Activated naive CD8-positive, alpha-beta T cell treated with anti-CD3 and anti-CD28 coated beads, Interleukin-2, amount 50 U/mL, for 16 hours (primary cell): ENCODE measurements around the gene MISFA.
"Not testable (repeated sequence)": the region's sequence is repeated elsewhere in the genome, so short reads cannot be mapped to it uniquely, and the experiment has no call there.

ENCODE experiments used
- DNase-seq: peaks from one replicate; pipeline ENCODE4 v3.0.0-alpha.2; 2020; ENCODE audit warnings: low read depth, low spot score

MISFA gene

DNA sequence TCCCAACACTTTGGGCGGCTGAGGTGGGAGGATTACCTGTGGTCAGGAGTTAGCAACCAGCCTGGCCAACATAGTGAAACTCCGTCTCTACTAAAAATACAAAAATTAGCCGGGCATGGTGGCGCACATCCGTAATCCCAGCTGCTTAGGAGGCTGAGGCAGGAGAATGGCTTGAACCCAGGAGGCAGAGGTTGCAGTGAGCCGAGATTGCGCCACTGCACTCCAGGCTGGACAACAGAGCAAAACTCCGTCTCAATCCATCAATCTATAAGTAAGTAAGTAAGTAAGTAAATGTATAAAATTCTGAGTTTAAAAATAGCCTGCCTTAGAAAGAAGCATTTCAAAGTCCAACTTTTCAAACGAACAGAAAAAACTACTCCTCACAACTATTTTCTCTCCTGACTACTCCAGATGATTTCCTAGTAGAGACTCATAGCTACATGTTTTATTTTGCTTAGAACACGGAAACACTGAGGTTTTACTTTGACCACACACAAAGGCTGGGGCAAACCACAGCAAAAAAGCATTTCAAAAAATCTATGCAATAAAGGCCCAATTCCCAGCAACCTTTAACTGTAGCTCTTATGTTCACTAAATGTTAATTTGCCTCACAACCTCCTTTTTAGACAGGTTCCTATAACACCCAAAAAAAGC is 18.2 kb downstream of the MISFA start:
- no peak for DNase-seq

DNA sequence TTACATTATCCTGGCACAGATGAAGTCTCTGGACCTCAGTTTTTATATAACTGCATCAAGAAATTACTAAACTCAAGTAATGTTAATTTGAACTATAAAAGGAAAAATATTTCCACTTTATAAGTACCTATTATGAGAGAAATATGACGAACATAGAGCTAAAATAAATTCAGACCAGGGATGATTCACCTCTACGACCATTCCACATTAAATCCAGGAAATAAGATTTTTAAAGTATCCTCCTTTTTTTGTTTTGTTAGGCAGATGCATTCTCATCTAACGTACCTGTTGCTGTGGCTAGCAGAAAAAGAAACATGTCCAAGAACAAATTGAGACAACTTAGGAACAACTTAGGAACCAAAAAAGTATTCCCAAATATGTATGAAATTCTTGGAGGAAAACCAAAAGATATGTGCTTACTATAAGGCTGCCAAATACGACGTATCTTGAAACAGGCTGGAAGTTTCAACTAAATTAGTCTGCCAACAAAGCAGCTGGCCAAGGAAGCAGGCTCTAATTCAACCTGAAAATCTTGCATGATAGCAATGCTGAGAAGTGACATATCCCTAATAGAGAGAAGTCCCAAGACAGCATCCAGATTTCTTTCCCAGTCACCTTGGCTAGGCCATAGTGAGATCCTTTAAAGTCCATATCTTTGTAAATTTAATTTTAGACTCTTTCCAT is 18.9 kb downstream of the MISFA start:
- DNase-seq: no peak

DNA sequence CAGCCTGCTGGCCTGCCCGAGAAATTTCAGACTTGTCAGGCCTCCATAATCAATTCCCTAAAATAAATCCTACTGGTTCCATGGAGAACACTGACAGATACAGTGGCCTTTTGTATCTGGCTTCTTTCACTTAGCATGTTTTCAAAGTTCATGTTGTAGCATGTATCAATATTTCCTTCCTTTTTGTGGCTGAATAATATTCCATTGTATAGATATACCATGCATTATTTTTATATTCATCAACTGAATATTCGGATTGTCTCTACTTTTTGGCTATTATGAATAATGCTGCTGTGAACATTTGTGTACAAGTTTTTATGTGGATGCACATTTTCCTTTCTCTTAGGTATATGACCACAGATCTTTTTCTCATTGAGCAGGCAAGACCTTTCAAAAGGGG is 24.1 kb downstream of the MISFA start:
- DNase-seq: no peak

DNA sequence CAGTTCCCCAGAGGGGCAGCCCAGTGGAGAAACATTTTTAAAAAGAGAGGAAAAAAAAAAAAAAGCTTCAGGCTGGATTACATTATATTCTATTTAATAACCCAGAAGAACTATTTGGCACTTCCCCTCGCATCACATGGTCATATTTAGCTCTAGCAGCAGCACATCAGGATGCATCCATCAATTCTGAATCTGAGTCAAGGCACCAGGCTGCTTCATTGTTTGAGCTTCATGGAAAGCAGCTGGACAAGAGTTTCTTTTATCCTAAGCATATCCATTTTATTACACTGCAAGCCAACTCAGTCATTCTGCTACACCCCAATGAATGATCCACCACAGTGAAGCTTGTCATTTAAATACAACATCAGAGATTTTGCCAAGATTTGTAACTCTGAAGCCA is 24.6 kb downstream of the MISFA start:
- DNase-seq: no peak

DNA sequence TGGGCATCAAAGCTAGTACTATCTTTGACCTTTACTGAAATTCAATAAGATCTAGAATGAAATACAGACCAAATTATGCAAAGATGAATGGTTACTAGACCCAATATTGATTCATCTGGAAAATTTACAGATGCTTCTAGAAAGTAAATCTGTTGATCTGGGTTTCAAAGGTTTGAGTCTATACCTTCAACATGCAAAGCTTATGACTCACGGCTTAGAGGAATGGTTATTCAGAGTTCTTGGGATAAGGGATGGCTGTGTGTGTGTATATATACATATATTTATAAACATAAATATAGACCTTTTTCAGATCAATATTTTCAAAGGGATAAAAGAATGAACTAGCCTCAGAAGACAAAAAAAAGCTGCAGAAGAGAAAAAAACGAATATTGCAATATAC is 33.3 kb downstream of the MISFA start:
- DNase-seq: no peak

DNA sequence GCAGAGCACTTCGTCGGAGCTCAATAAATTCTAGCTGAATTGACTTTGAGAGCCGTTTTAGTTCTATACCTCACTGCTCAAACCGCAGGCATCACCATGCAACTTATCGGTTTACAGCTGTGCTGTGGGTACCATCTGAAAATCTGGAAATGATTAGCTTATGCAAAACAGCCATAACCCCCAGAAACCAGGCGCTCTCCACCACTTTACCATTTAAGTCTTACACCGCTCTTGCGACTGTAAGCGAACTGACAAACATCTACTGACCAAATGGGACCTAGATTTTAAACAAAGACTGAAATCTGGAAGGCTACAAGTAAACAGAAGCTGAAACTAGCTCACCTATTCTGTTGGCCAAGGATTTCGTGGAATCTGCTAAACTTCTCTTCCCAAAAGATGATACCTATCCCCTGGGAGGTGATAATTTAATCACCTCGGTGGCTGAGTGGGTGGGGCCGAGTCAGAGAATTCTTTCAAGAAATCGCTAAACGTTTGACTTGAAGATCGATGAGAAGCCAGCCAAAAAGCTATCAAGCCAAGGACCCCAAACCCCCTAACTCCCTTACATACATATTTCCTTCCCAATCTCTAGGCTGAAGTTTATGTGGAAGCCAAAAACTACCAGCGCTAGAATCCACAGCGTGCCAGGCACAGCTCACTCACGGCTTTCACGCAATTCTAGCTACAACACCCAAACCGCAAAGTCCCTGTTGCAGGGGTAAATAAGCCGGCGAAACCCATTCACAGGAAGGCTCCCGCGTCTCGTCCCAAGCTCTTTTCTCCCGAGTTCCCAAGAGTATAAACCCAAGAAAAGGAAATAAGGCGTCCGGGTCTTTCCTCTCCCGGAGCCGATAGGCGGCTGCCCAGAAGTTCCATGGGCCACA is 33.9 kb downstream of the MISFA start:
- no peak for DNase-seq

DNA sequence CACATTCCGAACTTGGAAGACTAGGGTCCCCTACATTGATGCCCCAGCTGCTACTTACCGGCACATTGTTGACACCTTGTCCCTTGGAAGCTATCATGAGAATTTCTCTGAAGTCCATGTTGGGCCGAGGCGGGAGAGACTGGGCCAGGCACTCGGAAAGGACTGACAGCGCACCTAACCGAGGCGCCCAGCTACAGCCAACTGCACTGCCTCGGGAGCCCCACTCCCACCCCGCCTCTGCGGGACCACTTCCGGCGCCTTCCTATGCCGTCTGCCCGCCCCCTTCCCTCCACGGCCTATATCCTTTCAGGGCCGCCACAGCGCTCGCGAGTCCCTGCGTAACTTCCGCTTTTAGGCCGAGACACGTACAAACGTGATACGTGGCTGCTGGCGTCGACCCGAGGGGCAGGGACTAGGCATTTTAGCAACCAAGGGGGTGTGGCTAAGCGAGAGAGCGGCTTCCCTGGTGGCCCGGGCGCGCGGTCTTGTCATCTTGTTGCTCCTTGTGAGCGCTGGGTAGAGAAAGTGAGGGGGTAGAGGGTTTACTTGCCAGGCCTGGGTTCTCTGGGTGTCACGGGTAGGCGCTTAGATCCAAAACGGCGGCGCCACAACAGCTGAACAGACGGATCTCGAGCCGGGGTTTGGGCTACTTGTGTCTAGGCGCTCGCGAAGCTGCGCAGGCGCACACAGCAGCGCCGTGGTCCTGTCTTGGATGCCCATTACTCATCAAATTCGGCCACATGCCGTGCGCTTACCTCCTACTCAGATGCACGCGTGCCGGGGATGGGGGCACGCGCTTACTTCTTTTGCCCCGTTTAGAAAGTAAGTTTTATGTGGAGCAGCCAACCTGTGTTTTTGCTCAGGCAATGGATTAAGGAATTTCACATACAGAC is 34.8 kb downstream of the MISFA start, which contains the start of gene SPTY2D1:
SPTY2D1 (minus strand) TSS at position 203 of the 893 bp plus-strand sequence; CDS start at position 118, 85 bp downstream.
- peak; percentile 96 for DNase-seq

DNA sequence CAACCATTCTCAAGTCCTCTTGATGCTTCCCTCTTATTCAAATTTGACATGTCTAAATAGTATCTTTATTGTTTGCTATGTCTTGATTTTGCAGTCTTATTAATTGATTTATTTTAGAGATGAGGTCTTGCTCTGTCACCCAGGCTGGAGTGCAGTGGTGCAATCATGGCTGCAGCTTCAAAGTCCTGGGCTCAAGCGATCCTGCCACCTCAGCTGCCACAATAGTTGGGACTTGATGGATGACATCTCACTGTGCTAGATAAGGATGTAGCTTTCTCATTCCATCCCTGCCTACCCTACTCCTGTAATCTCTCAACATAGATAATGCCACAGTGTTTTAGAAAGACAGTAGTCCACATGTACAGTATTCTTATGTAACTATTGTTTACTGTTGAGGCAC is 42.1 kb downstream of the MISFA start:
- no peak for DNase-seq

DNA sequence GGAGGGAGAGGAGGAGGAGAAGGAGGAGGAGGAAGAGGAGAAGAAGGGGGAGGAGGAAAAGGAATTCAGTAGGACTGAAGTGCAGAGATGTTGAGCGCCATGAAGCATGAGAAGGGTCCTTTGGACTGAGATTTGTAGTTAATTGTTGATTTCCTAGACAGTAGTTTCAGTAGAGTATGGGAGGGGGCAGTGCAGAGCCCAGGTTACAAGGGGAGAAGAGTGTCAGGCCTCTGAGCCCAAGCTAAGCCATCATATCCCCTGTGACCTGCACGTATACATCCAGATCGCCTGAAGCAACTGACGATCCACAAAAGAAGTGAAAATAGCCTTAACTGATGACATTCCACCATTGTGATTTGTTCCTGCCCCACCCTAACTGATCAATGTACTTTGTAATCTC is 43.4 kb downstream of the MISFA start:
- not testable (repeated sequence) for DNase-seq

DNA sequence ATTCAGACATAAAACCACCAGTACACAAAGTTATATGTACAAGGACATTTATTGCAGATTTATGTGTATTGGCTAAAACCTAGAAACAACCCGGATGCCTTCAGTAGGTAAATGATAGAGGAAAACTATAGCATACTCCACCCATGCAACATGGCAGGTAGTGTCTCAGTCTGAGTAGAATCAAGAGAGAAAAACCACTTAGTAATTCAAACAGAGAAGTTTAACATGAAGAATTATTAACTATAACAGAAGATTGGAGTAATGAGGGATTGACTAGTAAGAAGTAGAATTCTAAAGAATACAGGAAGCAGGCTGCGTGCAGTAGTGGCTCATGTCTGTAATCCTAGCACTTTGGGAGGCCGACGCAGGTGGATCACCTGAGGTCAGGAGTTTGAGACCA is 50.8 kb downstream of the MISFA start:
- DNase-seq: no peak

DNA sequence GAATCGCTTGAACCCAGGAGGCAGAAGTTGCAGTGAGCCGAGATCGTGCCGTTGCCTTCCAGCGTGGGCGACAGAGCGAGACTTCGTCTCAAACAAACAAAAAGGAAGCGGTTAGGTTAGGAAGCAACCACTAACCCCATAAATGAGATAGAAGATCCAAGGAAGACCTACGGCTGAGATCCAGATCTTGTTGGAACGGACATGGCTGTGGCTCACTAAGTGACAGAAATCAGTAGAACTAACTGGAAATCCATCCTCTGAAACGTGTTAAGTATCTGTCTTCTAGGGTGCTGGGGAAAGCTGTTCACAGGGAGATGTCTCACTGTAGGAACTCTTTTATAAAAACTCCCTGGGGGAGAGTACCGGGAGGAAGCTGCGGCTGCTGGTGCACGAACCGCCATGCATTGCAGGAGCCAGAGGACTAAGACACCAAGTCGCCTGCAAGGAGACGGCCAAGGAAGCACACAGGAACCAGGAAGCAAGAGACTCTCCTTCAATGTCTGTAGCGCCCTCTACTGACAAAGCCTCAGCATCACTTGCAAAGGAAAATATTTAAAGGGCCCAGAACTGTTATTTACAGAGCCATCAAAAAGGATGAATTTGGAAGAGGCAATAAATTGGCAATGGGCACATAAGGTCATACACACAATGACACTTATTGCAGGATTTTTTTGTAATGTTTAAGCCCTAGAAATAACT is 51.4 kb downstream of the MISFA start:
- DNase-seq: no peak
